T-helper 1 cell treated with Interleukin-12 subunit alpha and Interleukin-12 subunit beta and Interleukin-4 antibody, amounts not matched to agents 30 μg/mL and 1 μg/mL, for 36 hours (primary cell): ENCODE data around the gene TM9SF3.

Experiments
- H3K27ac Mint-ChIP-seq: one replicate; pipeline ENCODE4 v1.8.0; 2021; ENCODE audit warnings: mild to moderate bottlenecking, mixed read lengths
- H3K27me3 Mint-ChIP-seq: one replicate; pipeline ENCODE4 v1.8.0; 2021; ENCODE audit warnings: low read depth, mixed read lengths
- H3K36me3 Mint-ChIP-seq: one replicate; pipeline ENCODE4 v1.8.0; 2021; ENCODE audit warnings: low read depth, mixed read lengths
- H3K4me1 Mint-ChIP-seq: one replicate; pipeline ENCODE4 v1.8.0; 2021; ENCODE audit warnings: low read depth, mixed read lengths
- H3K4me3 Mint-ChIP-seq: one replicate; pipeline ENCODE4 v1.8.0; 2021; ENCODE audit warnings: mild to moderate bottlenecking, moderate library complexity, mixed read lengths
- H3K9me3 Mint-ChIP-seq: one replicate; pipeline ENCODE4 v1.8.0; 2021; ENCODE audit warnings: mixed read lengths

Gene TM9SF3

DNA sequence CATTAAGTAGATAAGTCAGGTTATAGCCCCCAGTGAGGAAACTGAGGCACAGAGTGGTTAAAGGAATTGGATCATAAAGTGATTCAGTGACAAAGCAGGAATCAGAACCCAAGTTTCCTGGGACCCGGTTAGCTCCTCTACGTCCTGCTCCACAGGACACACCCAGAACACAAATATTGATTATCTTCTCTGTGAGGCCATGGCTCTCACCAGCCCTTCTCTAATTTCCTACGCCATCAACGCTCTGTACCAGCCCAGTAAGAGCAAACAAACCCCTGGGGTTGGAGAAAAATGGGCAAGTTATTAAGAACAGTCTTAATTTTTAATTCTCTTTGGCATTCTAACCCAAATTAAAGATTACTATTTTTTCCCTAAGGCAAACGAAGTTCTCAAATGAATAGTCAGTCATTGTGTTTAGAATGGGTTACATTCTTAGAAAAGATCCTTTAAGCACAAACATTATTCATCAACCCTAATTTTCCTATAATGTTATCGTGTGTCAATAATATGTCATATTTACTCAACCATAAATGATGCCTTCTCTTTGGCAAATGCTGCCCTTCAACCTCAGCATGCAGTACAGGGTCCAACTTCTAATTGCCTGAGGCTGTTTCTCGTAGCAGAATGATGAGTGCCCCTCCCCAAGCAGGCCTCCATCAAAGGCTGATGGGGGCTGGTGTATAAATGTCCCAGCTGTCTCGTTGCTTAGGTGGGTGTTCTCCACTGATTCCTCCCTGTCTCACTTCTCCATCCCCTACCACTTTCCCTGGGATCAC lies 25.4 kb upstream of the TM9SF3 start:
- Mint-ChIP-seq H3K9me3 (no peaks in the 10 kb centered on the region), H3K36me3 (no peaks in the 10 kb centered on the region), H3K27ac (no peak overlapping the region), H3K4me1 (peaks cover 3% of the 10 kb centered on the region), H3K27me3 (no peaks in the 10 kb centered on the region), H3K4me3 (no peak overlapping the region)

DNA sequence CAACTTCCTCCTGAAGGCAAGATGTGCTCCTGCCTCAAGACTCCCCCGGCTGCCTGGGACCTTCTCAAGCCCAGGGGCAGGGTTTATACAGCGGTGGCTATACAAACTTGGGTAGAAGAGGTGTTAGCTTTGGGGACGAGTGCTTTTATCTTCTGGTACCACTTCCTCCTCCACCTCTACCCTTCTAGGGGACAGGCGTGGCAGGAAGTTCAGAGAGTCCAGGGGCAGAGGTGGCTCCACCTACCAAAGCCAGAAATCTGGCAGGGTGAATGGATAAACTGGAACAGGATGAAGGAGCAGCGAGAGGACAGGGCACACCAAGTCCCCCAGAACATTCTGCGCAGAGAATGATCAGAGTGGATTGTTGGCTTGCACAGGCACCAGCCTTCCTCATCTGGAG lies 24.0 kb upstream of the TM9SF3 start:
- H3K4me1 Mint-ChIP-seq: peaks cover 3% of the 10 kb centered on the region
- H3K27me3 Mint-ChIP-seq: peaks cover 6% of the 10 kb centered on the region
- no peak overlapping the region for H3K4me3 Mint-ChIP-seq
- H3K36me3 Mint-ChIP-seq: no peaks in the 10 kb centered on the region
- H3K27ac Mint-ChIP-seq: no peak overlapping the region
- no peaks in the 10 kb centered on the region for H3K9me3 Mint-ChIP-seq

DNA sequence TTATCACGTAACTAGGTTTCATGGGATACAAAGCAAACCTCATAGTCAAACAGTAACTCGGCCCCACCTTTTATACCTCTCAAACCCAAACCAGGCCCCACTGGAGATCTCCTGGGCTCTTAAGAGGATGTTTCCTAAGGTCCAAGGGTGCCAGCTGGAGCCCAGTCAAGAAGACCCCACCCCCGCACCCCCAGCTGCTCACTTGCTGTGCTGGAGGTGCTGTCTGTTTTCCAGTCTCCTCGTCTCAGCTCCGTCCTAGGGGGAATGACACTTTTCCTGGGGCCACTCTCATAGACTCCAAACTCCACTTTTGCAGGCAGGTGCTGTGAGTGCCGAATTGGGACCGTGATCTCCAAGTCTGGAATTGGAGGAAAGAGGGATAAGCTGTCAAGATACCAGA lies 22.7 kb upstream of the TM9SF3 start:
- Mint-ChIP-seq H3K36me3 (no peaks in the 10 kb centered on the region), H3K27ac (no peak overlapping the region), H3K4me1 (peaks cover 3% of the 10 kb centered on the region), H3K4me3 (no peak overlapping the region), H3K9me3 (no peaks in the 10 kb centered on the region), H3K27me3 (peaks cover 6% of the 10 kb centered on the region)

DNA sequence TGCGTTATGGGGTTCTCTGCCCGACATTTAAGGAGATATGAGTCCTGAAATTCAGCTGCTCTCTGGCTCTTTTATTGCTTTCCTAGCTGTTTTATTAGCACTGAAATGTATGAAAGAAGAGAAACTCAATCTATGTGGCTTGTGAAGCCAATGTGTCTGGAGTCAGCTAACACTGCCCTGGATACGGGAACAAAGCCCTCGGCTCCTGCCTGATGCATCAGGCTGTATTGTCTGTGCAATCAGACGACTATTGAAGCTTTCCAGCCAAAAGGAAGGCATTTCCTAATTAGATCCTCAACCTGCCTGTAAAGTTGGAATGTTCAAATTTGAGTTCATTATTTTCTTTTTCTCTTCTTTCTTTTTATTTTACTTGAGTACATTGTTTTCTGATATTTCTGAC lies 22.0 kb upstream of the TM9SF3 start:
- no peaks in the 10 kb centered on the region for H3K36me3 Mint-ChIP-seq
- H3K9me3 Mint-ChIP-seq: no peaks in the 10 kb centered on the region
- no peak overlapping the region for H3K27ac Mint-ChIP-seq
- no peak overlapping the region for H3K4me3 Mint-ChIP-seq
- peaks cover 6% of the 10 kb centered on the region for H3K27me3 Mint-ChIP-seq
- H3K4me1 Mint-ChIP-seq: peaks cover 3% of the 10 kb centered on the region

DNA sequence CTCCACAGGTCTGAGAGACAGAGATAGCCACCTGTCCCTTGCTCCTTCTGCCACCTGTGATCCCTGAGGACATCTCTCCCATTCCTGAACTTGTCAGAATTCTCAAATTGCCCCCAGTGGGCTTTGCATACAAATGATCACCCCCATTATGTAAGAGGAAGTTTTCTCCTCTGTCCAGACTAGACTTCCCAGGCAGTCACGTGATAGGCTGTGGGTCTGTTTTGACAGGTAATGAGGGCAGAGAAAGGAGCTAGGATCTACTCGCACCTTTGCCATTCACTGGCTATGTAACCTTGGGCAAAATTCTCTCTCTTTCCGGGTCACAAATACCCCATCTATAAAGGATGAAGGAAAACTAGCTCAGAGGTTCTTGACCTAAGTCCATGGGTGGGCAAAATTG lies 21.4 kb upstream of the TM9SF3 start:
- Mint-ChIP-seq H3K4me3 (no peak overlapping the region), H3K27ac (no peak overlapping the region), H3K4me1 (peaks cover 3% of the 10 kb centered on the region), H3K36me3 (no peaks in the 10 kb centered on the region), H3K27me3 (peaks cover 6% of the 10 kb centered on the region), H3K9me3 (no peaks in the 10 kb centered on the region)

DNA sequence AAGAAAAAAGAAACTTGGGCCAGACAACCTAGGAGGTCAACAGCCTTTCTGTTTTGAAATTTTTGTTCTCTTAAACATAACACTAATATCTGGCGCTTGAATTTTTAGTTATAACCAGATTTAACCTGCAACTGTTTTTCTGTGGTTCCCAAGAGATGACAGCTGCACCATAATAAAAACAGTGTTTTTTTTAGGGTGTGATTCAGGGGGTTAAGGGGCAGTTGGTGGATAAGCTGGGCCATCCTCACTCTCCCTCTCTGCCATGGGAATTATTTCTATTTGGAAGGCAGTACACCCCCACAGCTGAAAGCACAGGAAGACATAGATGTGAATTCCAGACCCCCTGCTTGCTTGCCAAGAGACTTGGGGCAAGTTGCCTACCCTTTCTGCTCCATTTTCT lies 20.1 kb upstream of the TM9SF3 start:
- Mint-ChIP-seq H3K4me3 (no peak overlapping the region), H3K36me3 (no peaks in the 10 kb centered on the region), H3K9me3 (no peaks in the 10 kb centered on the region), H3K27me3 (peaks cover 6% of the 10 kb centered on the region), H3K27ac (no peak overlapping the region), H3K4me1 (peaks cover 3% of the 10 kb centered on the region)

DNA sequence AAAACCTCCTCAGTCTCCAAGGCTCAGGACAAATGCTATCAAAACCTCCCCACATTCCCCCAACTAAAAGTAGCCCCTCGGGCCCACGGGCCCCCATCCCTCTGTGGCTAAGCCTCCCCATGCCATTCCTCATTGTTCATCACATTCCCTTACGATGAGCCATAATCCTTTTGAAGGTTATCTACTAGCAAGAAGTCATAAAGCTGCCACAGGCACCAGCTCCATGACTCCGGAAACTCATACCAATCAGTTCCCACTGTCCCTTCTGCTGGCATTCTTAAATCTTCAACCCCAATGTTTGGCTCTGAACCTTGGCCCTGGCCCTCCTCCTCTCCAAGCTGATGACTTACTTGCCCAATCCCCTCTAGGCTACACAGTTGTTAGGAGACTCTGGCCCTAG lies 19.4 kb upstream of the TM9SF3 start:
- Mint-ChIP-seq H3K36me3 (no peaks in the 10 kb centered on the region), H3K4me3 (no peak overlapping the region), H3K27ac (no peak overlapping the region), H3K27me3 (peaks cover 6% of the 10 kb centered on the region), H3K4me1 (peaks cover 3% of the 10 kb centered on the region), H3K9me3 (no peaks in the 10 kb centered on the region)

DNA sequence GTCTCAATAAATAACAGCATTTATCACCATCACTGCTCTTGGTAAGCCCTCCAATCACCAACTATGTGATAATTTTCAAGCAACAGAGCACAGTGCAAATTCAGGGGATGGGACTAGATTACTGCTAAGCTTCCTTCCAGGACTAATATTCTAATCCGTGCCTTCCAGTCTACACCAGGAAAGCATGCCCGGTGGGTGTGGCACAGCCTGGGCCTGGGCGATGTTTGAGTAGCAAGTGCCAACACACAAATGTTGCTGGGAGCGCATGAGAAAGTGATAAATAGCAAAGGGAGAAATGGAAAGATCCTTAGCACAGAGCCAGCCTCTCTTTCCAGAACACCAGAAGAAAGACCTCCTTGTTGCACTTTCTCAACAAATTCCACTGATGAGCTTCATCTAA lies 13.5 kb upstream of the TM9SF3 start:
- Mint-ChIP-seq H3K9me3 (no peaks in the 10 kb centered on the region), H3K27ac (no peak overlapping the region), H3K27me3 (peaks cover 6% of the 10 kb centered on the region), H3K4me3 (no peak overlapping the region), H3K4me1 (no peaks in the 10 kb centered on the region), H3K36me3 (peaks cover 1% of the 10 kb centered on the region)

DNA sequence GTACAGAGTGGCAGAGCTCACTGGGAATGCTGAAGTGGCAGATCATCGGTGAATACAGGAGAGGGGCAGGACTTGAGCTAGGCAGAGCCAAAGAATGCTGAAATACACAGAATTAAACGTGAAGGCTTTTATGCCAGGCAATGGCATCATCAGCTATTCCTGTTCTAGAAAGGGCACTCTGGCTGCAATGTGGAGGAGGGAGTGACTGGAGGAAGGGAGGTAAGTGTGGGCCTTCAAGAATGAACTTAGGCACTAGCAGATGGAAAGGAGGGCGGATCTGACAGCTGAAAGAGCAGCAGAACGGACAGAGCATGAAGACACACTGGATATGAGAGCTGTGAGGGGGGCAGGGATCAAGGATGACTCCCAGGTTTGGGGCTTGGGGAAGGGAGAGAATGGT lies 12.0 kb upstream of the TM9SF3 start:
- peaks cover 1% of the 10 kb centered on the region for H3K36me3 Mint-ChIP-seq
- H3K4me1 Mint-ChIP-seq: no peaks in the 10 kb centered on the region
- H3K9me3 Mint-ChIP-seq: no peaks in the 10 kb centered on the region
- peaks cover 6% of the 10 kb centered on the region for H3K27me3 Mint-ChIP-seq
- no peak overlapping the region for H3K27ac Mint-ChIP-seq
- no peak overlapping the region for H3K4me3 Mint-ChIP-seq

DNA sequence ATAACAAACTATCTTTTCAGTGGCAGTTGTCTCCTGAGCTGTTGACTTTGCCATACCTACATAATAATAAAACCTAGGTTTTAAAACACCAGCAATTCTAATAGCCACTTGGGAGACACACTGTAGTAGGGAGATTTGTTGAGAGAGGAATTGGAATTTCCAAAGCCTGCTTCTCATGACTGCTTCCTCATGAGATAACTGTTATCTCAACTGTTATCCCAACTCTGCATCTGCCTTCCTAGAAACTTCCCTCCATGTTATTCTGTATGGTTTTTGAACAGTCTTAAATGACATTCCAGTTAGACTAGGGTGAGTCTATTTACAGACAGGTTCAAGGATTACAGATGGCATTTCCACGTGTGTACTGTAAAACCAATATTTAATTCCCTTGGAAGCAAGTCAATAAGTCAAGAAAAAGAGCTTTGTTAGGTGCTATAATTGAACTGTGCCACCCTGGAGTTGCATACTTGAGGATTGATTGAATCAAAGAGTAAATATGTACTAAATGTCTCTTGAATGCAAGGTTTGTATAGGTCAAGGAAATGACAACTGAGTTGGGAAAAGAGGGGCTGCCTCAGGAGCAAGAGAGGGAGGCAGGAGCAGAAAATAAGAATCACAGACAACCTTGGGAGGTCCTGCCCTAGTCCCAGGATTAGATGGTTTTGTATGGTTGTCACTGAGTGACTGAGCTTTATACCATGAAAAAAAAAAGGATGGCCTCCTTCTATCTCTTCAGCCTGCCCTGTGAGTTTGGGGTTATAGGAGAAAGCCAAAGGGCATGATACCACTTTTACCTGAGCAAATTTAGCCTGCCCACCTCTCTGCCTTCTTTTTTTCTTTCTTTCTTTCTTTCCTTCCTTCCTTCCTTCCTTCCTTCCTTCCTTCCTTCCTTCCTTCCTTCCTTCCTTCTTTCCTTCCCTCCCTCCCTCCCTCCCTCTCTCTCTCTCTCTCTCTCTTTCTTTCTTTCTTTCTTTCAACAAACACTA lies 9.9 kb upstream of the TM9SF3 start:
- H3K27ac Mint-ChIP-seq: no peak overlapping the region
- no peaks in the 10 kb centered on the region for H3K9me3 Mint-ChIP-seq
- H3K27me3 Mint-ChIP-seq: peaks cover 10% of the 10 kb centered on the region
- H3K4me1 Mint-ChIP-seq: peaks cover 3% of the 10 kb centered on the region
- peaks cover 1% of the 10 kb centered on the region for H3K36me3 Mint-ChIP-seq
- H3K4me3 Mint-ChIP-seq: no peak overlapping the region

DNA sequence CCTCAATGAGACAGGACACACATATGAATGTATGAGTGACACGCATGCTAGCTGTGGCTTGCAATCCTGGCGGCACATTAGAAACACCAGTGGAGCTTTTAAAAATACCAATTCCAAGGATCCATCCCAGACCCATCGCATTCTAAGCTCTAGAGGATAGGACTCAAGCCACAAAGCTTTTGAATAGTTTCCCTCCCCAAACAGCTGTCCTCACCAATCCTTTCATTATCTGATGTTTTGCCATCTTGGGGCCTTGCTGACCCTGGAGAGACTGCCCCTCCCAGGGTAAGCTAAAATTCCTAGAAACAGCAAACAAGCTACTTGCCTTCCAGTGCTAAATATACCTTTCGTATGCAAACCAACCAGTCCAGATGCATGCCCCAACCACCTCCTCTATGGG lies 8.9 kb upstream of the TM9SF3 start:
- Mint-ChIP-seq H3K4me1 (peaks cover 5% of the 10 kb centered on the region), H3K9me3 (no peaks in the 10 kb centered on the region), H3K36me3 (peaks cover 1% of the 10 kb centered on the region), H3K4me3 (no peak overlapping the region), H3K27ac (no peak overlapping the region), H3K27me3 (peaks cover 19% of the 10 kb centered on the region)

DNA sequence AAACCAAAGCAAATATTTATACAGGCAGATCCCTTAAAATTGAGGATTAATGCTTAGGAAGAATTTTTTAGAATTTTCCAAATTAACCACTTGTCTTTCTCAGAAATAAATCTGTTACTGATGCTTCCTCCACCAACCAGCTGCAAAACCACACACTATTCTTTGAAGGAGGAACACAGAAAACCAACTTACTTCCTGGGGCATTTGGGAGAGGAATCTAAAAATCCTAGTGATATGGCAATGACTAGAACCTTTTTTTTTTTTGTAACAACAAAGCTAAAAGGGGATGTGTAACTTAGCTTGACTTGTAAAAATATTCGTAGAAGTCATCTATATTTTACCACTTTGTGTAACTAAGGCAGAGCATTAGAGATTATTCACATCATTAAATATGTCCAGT lies 5.1 kb upstream of the TM9SF3 start:
- no peak overlapping the region for H3K4me3 Mint-ChIP-seq
- peaks cover 18% of the 10 kb centered on the region for H3K27me3 Mint-ChIP-seq
- peaks cover 1% of the 10 kb centered on the region for H3K36me3 Mint-ChIP-seq
- no peaks in the 10 kb centered on the region for H3K9me3 Mint-ChIP-seq
- peaks cover 10% of the 10 kb centered on the region for H3K4me1 Mint-ChIP-seq
- no peak overlapping the region for H3K27ac Mint-ChIP-seq

DNA sequence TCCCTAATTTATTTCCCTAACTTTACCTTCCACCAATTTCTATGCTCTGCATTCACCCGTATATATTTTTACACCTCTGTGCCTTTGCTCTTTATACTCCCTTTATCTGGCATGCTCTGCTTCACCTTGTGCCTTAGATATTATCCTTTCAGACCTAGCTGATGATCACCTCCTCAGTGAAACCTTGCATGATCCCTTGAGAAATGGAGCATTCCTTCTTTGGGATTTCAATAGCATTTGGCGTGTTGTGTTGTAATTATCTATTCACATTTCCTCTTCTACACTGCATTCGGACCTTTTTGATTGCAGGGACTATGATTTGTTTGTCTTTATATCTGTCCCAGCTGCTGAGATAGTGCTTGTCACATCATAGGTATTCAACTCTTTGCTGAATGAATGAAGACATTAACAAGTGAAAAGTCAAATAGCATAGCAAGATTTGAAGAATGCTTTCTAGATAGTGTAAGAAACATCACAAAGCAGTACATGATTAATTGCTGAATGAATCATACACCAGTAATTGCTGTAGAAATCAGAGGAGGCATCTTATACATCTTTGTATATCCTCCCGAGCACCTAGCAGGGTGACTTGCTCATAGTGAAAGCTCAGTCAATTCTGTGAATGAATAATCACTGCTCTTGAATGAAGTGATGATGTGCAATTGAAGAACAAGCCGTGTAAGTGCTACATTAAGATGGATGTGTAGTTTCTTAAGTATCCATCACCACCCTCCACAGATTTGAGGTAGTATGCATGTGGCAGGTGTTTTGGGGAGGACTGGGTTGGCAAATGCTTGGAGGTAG lies 2.0 kb upstream of the TM9SF3 start:
- H3K9me3 Mint-ChIP-seq: no peaks in the 10 kb centered on the region
- peaks cover 20% of the 10 kb centered on the region for H3K4me1 Mint-ChIP-seq
- no peak overlapping the region for H3K4me3 Mint-ChIP-seq
- no peaks in the 10 kb centered on the region for H3K36me3 Mint-ChIP-seq
- H3K27ac Mint-ChIP-seq: no peak overlapping the region
- peaks cover 18% of the 10 kb centered on the region for H3K27me3 Mint-ChIP-seq

DNA sequence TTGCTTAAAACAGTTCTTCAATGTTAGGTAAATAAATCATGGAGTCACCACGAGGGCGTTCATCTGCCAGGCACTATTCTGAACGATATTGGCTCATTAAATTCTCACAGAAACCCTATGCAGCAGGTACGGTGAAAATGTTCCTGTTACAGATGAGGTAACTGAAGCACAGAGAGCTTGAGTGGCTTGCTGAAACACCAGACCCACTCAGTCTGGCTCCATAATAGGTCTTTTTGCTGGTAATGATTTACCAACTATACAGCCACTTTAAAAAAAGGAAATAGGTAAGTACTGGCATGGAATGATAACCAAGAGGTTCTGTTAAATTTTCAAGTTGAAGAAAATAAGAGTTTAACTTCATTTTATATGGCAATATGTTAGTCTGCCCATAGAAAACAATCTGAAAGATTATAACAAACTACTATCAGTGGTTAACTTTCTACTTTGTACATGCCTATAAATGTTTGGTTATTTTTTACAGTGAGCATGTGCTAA lies 1.3 kb upstream of the TM9SF3 start:
- Mint-ChIP-seq H3K27me3 (peaks cover 18% of the 10 kb centered on the region), H3K27ac (no peak overlapping the region), H3K9me3 (no peaks in the 10 kb centered on the region), H3K4me1 (peaks cover 20% of the 10 kb centered on the region), H3K4me3 (no peak overlapping the region), H3K36me3 (no peaks in the 10 kb centered on the region)
